Activated naive CD4-positive, alpha-beta T cell treated with anti-CD3 and anti-CD28 coated beads, Interleukin-2, amount 10 ng/mL, durations not matched to agents 7 days and 5 days (primary cell): ENCODE data around the gene ACSM6.

Source experiments
- CTCF ChIA-PET: fragments of 350-600 bp; sonication (Branson Sonifier 250); formaldehyde crosslinking; loops from one replicate; lab custom pipeline; 2021; ENCODE audit warnings: antibody characterized with exemption; lab: Charles Lee
- DNase-seq: peaks from one replicate; pipeline ENCODE4 v3.0.0-alpha.2; 2020
- H3K27ac Mint-ChIP-seq: one replicate; pipeline ENCODE4 v1.8.0; 2021; ENCODE audit warnings: mild to moderate bottlenecking, moderate library complexity, mixed read lengths
- H3K27me3 Mint-ChIP-seq: one replicate; pipeline ENCODE4 v1.8.0; 2021; ENCODE audit warnings: mild to moderate bottlenecking, mixed read lengths
- H3K36me3 Mint-ChIP-seq: one replicate; pipeline ENCODE4 v1.8.0; 2021; ENCODE audit warnings: mixed read lengths
- H3K4me1 Mint-ChIP-seq: one replicate; pipeline ENCODE4 v1.8.0; 2021; ENCODE audit warnings: mixed read lengths
- H3K4me3 Mint-ChIP-seq: one replicate; pipeline ENCODE4 v1.8.0; 2021; ENCODE audit warnings: mild to moderate bottlenecking, moderate library complexity, mixed read lengths
- H3K9me3 Mint-ChIP-seq: one replicate; pipeline ENCODE4 v1.8.0; 2021; ENCODE audit warnings: mixed read lengths

Gene ACSM6

GRCh38 chr10:95245425-95246055 is 51.5 kb downstream of the ACSM6 start:
- Mint-ChIP-seq H3K27me3 (peaks cover 8% of the 10 kb centered on the region), H3K36me3 (no peaks in the 10 kb centered on the region), H3K4me1 (peaks cover 20% of the 10 kb centered on the region), H3K4me3 (no peak overlapping the region), H3K27ac (no peak overlapping the region), H3K9me3 (no peaks in the 10 kb centered on the region)
- DNase-seq, result no peak
- CTCF ChIA-PET, result interaction anchor here (0.8 to 16.0 kb wide), 19 partner anchors 8 to 235 kb away, joined by 3 to 320 read pairs (median 3); no protein-coding TSS in a partner anchor

GRCh38 chr10:95246582-95247051 is 52.6 kb downstream of the ACSM6 start:
- Mint-ChIP-seq H3K27ac (no peak overlapping the region), H3K4me1 (peaks cover 20% of the 10 kb centered on the region), H3K4me3 (no peak overlapping the region), H3K27me3 (peaks cover 11% of the 10 kb centered on the region), H3K36me3 (no peaks in the 10 kb centered on the region), H3K9me3 (no peaks in the 10 kb centered on the region)
- CTCF ChIA-PET, result interaction anchor here (0.5 to 16.0 kb wide), 21 partner anchors 9 to 150 kb away, joined by 3 to 320 read pairs (median 3); no protein-coding TSS in a partner anchor
- DNase-seq, result peak; percentile 80

- CTCF ChIA-PET, result interaction anchor here (0.8 to 16.0 kb wide), 14 partner anchors 8 to 149 kb away, joined by 3 to 320 read pairs (median 11); no protein-coding TSS in a partner anchor
- no peak for DNase-seq
- H3K4me3 Mint-ChIP-seq, result no peak overlapping the region
- H3K27me3 Mint-ChIP-seq, result peaks cover 11% of the 10 kb centered on the region
- no peaks in the 10 kb centered on the region for H3K36me3 Mint-ChIP-seq
- no peaks in the 10 kb centered on the region for H3K9me3 Mint-ChIP-seq
- H3K4me1 Mint-ChIP-seq, result peaks cover 20% of the 10 kb centered on the region
- H3K27ac Mint-ChIP-seq, result no peak overlapping the region
These were observed 53.3 kb downstream of the ACSM6 start for GRCh38 chr10:95247200-95247880.

GRCh38 chr10:95247881-95248583 is 54.0 kb downstream of the ACSM6 start:
- Mint-ChIP-seq H3K4me1 (peaks cover 20% of the 10 kb centered on the region), H3K27ac (no peak overlapping the region)
- CTCF ChIA-PET, result interaction anchor here (0.8 to 16.0 kb wide), 6 partner anchors 14 to 126 kb away, joined by 3 to 320 read pairs (median 23); no protein-coding TSS in a partner anchor

GRCh38 chr10:95248989-95249388 is 55.0 kb downstream of the ACSM6 start:
- CTCF ChIA-PET, result interaction anchor here (16.0 kb wide), 1 partner anchor 114 kb away, joined by 320 read pairs; no protein-coding TSS in a partner anchor
- H3K4me3 Mint-ChIP-seq, result no peak overlapping the region
- H3K9me3 Mint-ChIP-seq, result no peaks in the 10 kb centered on the region
- H3K27me3 Mint-ChIP-seq, result peaks cover 11% of the 10 kb centered on the region
- H3K27ac Mint-ChIP-seq, result no peak overlapping the region
- H3K4me1 Mint-ChIP-seq, result peaks cover 20% of the 10 kb centered on the region
- no peaks in the 10 kb centered on the region for H3K36me3 Mint-ChIP-seq
- DNase-seq, result no peak

More at GRCh38 chr10:95247881-95248583, 54.0 kb downstream of the ACSM6 start:
- peaks cover 11% of the 10 kb centered on the region for H3K27me3 Mint-ChIP-seq
- no peak overlapping the region for H3K4me3 Mint-ChIP-seq
- no peaks in the 10 kb centered on the region for H3K9me3 Mint-ChIP-seq
- DNase-seq, result no peak
- no peaks in the 10 kb centered on the region for H3K36me3 Mint-ChIP-seq

GRCh38 chr10:95249467-95249866 is 55.4 kb downstream of the ACSM6 start:
- CTCF ChIA-PET, result interaction anchor here (16.0 kb wide), 1 partner anchor 114 kb away, joined by 320 read pairs; no protein-coding TSS in a partner anchor
- Mint-ChIP-seq H3K9me3 (no peaks in the 10 kb centered on the region), H3K27ac (no peak overlapping the region), H3K27me3 (peaks cover 11% of the 10 kb centered on the region), H3K36me3 (no peaks in the 10 kb centered on the region), H3K4me1 (peaks cover 20% of the 10 kb centered on the region), H3K4me3 (no peak overlapping the region)
- no peak for DNase-seq

- no peak for DNase-seq
- no peaks in the 10 kb centered on the region for H3K9me3 Mint-ChIP-seq
These were observed 56.8 kb downstream of the ACSM6 start for GRCh38 chr10:95250856-95251255.

GRCh38 chr10:95253007-95253406 is 59.0 kb downstream of the ACSM6 start:
- no peak for DNase-seq
- H3K4me3 Mint-ChIP-seq, result no peak overlapping the region
- peaks cover 15% of the 10 kb centered on the region for H3K27me3 Mint-ChIP-seq
- no peak overlapping the region for H3K27ac Mint-ChIP-seq
- H3K36me3 Mint-ChIP-seq, result peaks cover 6% of the 10 kb centered on the region
- H3K4me1 Mint-ChIP-seq, result no peaks in the 10 kb centered on the region
- CTCF ChIA-PET, result no interaction called here
- H3K9me3 Mint-ChIP-seq, result peaks cover 2% of the 10 kb centered on the region

More at GRCh38 chr10:95250856-95251255, 56.8 kb downstream of the ACSM6 start:
- Mint-ChIP-seq H3K4me3 (no peak overlapping the region), H3K36me3 (no peaks in the 10 kb centered on the region), H3K27ac (no peak overlapping the region), H3K27me3 (peaks cover 13% of the 10 kb centered on the region), H3K4me1 (peaks cover 9% of the 10 kb centered on the region)
- CTCF ChIA-PET, result no interaction called here

- H3K36me3 Mint-ChIP-seq, result peaks cover 6% of the 10 kb centered on the region
- CTCF ChIA-PET, result interaction anchor here (2.9 kb wide), 1 partner anchor 7 kb away, joined by 11 read pairs; no protein-coding TSS in a partner anchor
These were observed 59.6 kb downstream of the ACSM6 start for GRCh38 chr10:95253686-95254085.

GRCh38 chr10:95254629-95255028 is 60.6 kb downstream of the ACSM6 start:
- CTCF ChIA-PET, result interaction anchor here (2.9 kb wide), 1 partner anchor 8 kb away, joined by 11 read pairs; no protein-coding TSS in a partner anchor
- Mint-ChIP-seq H3K9me3 (peaks cover 2% of the 10 kb centered on the region), H3K36me3 (peaks cover 6% of the 10 kb centered on the region), H3K4me3 (no peak overlapping the region), H3K27ac (no peak overlapping the region), H3K27me3 (peaks cover 11% of the 10 kb centered on the region), H3K4me1 (no peaks in the 10 kb centered on the region)
- no peak for DNase-seq

More at GRCh38 chr10:95253686-95254085, 59.6 kb downstream of the ACSM6 start:
- DNase-seq, result no peak
- Mint-ChIP-seq H3K27ac (no peak overlapping the region), H3K9me3 (peaks cover 2% of the 10 kb centered on the region), H3K4me3 (no peak overlapping the region), H3K27me3 (peaks cover 14% of the 10 kb centered on the region), H3K4me1 (no peaks in the 10 kb centered on the region)

GRCh38 chr10:95256268-95256667 is 62.2 kb downstream of the ACSM6 start:
- H3K4me1 Mint-ChIP-seq, result no peaks in the 10 kb centered on the region
- no peak overlapping the region for H3K27ac Mint-ChIP-seq
- H3K9me3 Mint-ChIP-seq, result peaks cover 2% of the 10 kb centered on the region
- peaks cover 6% of the 10 kb centered on the region for H3K36me3 Mint-ChIP-seq
- peaks cover 8% of the 10 kb centered on the region for H3K27me3 Mint-ChIP-seq
- CTCF ChIA-PET, result interaction anchor here (2.9 kb wide), 1 partner anchor 10 kb away, joined by 11 read pairs; no protein-coding TSS in a partner anchor
- no peak for DNase-seq
- H3K4me3 Mint-ChIP-seq, result no peak overlapping the region

- DNase-seq, result no peak
- no peaks in the 10 kb centered on the region for H3K4me1 Mint-ChIP-seq
- peaks cover 6% of the 10 kb centered on the region for H3K36me3 Mint-ChIP-seq
- CTCF ChIA-PET, result no interaction called here
- peaks cover 2% of the 10 kb centered on the region for H3K9me3 Mint-ChIP-seq
- H3K4me3 Mint-ChIP-seq, result no peak overlapping the region
- peaks cover 8% of the 10 kb centered on the region for H3K27me3 Mint-ChIP-seq
- no peak overlapping the region for H3K27ac Mint-ChIP-seq
These were observed 63.8 kb downstream of the ACSM6 start for GRCh38 chr10:95257849-95258248.

GRCh38 chr10:95260397-95260881 is 66.4 kb downstream of the ACSM6 start:
- Mint-ChIP-seq H3K27ac (no peak overlapping the region), H3K4me3 (no peak overlapping the region), H3K4me1 (no peaks in the 10 kb centered on the region), H3K36me3 (peaks cover 6% of the 10 kb centered on the region), H3K9me3 (peaks cover 2% of the 10 kb centered on the region), H3K27me3 (peaks cover 8% of the 10 kb centered on the region)
- DNase-seq, result no peak
- CTCF ChIA-PET, result interaction anchor here (1.1 kb wide), 2 partner anchors 10 to 14 kb away, joined by 3 to 6 read pairs; no protein-coding TSS in a partner anchor
